ENCODE measurements around the gene GRIK4.

DNA sequence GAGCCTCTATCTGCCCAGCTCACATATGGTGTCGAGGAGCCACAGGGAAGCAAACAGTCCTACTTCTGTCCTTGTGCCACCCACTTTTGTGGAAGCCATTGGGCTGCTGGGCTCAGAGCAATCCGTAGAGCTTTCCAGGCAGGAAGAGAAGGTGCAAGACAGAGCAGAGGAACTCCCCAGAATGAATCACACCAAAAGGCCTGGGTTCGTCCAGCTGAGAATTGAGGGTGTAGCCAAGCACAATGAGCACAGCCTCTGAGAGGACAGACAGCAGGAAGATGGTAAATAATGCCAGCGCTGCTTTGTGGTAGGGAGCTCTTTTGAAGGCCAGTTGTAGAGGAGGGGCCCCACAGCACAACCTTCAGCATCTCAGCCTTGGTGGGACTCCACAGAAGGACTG, 237.8 kb downstream of the GRIK4 start:
- no peak for TF ChIP-seq ZNF274 (IDR thresholded peaks at IDR 0.05; ENCODE audit: low read depth, low read length)
- TF ChIP-seq SUZ12 (IDR thresholded peaks at IDR 0.05; ENCODE audit: extremely low read depth, insufficient read depth, insufficient read length) = no peak
- TF ChIP-seq YY1 (IDR thresholded peaks at IDR 0.05; ENCODE audit: insufficient read depth, insufficient read length) = no peak

All from NT2/D1 (cell line).